Mesothelial cell of epicardium (in vitro differentiated cells): Measurements from ENCODE around the gene NAA15. TPM values are rescaled to one million over a fixed set of nuclear protein-coding genes. Genes with fewer than 3 reads are reported as not detected.

ENCODE experiments used
- DNase-seq, 2 experiments: peaks; one replicate each; pipeline ENCODE4 v3.0.0; 2021; ENCODE audit warnings: low spot score in 2 of 2; ENCODE audit not compliant: unreplicated experiment in 2 of 2
- H3K27ac Mint-ChIP-seq: 2 replicates; pipeline ENCODE4 v1.8.0; 2021; ENCODE audit warnings: mixed read lengths
- H3K27me3 Mint-ChIP-seq: 2 replicates; pipeline ENCODE4 v1.8.0; 2021; ENCODE audit warnings: low read depth, mixed read lengths
- H3K36me3 Mint-ChIP-seq: 2 replicates; pipeline ENCODE4 v1.8.0; 2021; ENCODE audit warnings: mixed read lengths
- H3K4me1 Mint-ChIP-seq: 2 replicates; pipeline ENCODE4 v1.8.0; 2021; ENCODE audit warnings: mixed read lengths
- H3K4me3 Mint-ChIP-seq: 2 replicates; pipeline ENCODE4 v1.8.0; 2021; ENCODE audit warnings: mild to moderate bottlenecking, moderate library complexity, mixed read lengths
- H3K9me3 Mint-ChIP-seq: 2 replicates; pipeline ENCODE4 v1.8.0; 2021; ENCODE audit warnings: mixed read lengths
- total RNA-seq: library from RNA; stranded (reverse); gene quantifications from 3 replicates; pipeline ENCODE4 v1.2.1, GENCODE V29; 2021
- TF ChIP-seq, protein P1 (sequence below): fragments of 200-600 bp; sonication (generic); IDR thresholded peaks from one replicate; pipeline ENCODE4 v1.5.0; 2021; ENCODE audit warnings: antibody characterized with exemption; ENCODE audit not compliant: unreplicated experiment

The NAA15 gene
- total RNA-seq, 1 donor from 2014 or later, result 58.5 TPM

DNA sequence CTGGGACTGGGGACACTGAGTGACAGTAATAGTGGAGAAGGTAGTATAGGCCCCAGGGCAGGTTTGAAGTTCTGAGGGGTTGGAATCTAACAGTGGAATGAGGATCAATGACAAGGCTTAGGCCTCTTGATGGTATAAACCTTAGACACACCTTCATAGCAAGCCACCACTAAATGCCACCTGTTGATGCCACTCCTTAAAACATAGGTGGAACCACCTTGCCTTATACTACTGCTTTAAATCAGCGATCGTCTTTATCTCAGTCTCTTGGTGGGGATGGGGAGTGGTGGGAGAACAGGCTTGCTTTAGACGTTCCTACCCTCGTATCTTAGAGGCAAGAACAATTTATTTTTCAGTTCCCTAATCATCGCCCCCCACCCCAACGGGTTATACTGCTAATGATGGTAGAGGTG lies 153.8 kb downstream of the NAA15 start:
- Mint-ChIP-seq H3K27me3 (no peaks in the 10 kb centered on the region), H3K27ac (peak overlapping the region; percentile 93), H3K4me1 (peaks cover 69% of the 10 kb centered on the region), H3K9me3 (peaks cover 2% of the 10 kb centered on the region), H3K36me3 (peaks cover 6% of the 10 kb centered on the region), H3K4me3 (peak overlapping the region; percentile 93)
- no peak for DNase-seq
- TF ChIP-seq, protein P1, sequence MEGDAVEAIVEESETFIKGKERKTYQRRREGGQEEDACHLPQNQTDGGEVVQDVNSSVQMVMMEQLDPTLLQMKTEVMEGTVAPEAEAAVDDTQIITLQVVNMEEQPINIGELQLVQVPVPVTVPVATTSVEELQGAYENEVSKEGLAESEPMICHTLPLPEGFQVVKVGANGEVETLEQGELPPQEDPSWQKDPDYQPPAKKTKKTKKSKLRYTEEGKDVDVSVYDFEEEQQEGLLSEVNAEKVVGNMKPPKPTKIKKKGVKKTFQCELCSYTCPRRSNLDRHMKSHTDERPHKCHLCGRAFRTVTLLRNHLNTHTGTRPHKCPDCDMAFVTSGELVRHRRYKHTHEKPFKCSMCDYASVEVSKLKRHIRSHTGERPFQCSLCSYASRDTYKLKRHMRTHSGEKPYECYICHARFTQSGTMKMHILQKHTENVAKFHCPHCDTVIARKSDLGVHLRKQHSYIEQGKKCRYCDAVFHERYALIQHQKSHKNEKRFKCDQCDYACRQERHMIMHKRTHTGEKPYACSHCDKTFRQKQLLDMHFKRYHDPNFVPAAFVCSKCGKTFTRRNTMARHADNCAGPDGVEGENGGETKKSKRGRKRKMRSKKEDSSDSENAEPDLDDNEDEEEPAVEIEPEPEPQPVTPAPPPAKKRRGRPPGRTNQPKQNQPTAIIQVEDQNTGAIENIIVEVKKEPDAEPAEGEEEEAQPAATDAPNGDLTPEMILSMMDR, result no peak

DNA sequence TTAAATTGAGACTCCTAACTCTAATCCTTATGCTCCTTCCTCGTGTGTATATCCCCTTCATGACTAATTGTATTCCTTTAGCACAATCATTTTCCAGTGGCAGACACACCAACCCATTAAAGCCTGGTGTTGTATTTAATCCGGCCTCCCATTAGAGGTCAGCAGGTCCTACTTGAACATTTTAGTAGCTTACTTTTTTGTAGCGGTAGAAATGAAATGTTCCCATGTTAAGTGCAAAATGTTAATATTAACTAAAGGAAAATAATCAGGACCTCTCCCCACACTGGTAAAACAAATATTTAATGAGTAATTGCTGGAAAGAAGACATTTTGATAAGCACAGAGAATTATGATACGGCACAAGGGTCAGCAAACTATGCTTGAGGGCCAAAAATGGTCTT lies 156.0 kb downstream of the NAA15 start:
- Mint-ChIP-seq H3K4me3 (no peak overlapping the region), H3K36me3 (no peaks in the 10 kb centered on the region), H3K4me1 (peaks cover 62% of the 10 kb centered on the region), H3K9me3 (no peaks in the 10 kb centered on the region), H3K27me3 (no peaks in the 10 kb centered on the region), H3K27ac (peak overlapping the region; percentile 35)
- no peak for DNase-seq
- TF ChIP-seq, protein P1, result no peak

DNA sequence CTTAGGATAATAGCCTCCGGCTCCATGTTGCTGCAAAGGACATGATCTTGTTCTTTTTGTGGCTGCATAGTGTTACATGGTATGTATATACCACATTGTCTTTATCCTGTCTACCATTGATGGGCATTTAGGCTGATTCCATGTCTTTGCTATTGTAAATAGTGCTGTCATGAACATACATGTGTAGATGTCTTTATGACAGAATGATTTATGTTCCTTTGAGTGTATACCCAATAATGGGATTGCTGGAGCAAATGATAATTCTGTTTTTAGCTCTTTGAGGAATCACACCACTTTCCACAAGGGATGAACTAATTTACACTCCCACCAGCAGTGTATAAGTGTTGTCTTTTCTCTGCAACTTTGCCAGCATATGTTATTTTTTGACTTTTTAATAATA lies 157.2 kb downstream of the NAA15 start:
- Mint-ChIP-seq H3K36me3 (peaks cover 1% of the 10 kb centered on the region), H3K27me3 (no peaks in the 10 kb centered on the region), H3K4me1 (peaks cover 56% of the 10 kb centered on the region), H3K27ac (peak overlapping the region; percentile 60), H3K9me3 (no peaks in the 10 kb centered on the region), H3K4me3 (no peak overlapping the region)
- DNase-seq, result no peak
- TF ChIP-seq, protein P1, result no peak

DNA sequence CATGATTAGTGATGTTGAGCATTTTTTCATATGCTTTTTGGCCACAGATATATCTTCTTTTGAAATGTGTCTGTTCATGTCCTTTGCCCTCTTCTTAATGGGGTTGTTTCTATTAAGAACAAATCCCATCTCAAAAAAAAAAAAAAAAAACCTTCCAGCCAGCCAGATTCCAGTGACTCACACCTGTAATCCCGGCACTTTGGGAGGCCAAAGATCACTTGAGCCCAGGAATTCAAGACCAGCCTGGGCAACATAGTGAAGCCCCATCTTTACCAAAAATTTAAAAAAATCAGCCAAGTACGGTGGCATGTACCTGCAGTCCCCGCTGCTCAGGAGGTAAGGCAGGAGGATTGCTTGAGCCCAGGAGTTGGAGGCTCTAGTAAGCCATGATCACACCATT lies 157.7 kb downstream of the NAA15 start:
- no peak overlapping the region for H3K27ac Mint-ChIP-seq
- TF ChIP-seq, protein P1, result no peak
- no peaks in the 10 kb centered on the region for H3K9me3 Mint-ChIP-seq
- H3K4me1 Mint-ChIP-seq, result peaks cover 56% of the 10 kb centered on the region
- no peak overlapping the region for H3K4me3 Mint-ChIP-seq
- no peak for DNase-seq
- H3K36me3 Mint-ChIP-seq, result peaks cover 6% of the 10 kb centered on the region
- H3K27me3 Mint-ChIP-seq, result no peaks in the 10 kb centered on the region

DNA sequence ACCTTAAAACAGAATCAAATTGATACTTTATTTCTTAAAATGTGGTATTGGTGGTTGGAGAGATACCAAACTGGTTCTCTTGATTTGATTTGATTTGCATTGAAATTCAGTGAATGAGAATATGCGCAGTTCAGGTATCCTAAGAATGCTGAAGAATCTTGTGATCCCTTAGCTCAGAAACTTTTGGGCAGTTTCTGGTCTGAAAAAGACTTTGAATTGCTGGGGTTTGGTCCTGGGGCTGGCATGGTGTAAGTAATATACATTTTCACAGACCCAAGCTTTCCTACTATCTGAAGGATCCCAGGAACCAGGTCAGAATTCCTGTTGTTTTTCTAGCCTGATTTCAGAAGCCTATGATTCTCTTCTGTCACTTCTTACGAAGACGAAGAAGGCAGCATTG lies 159.3 kb downstream of the NAA15 start:
- TF ChIP-seq, protein P1, result no peak
- H3K27ac Mint-ChIP-seq, result peak overlapping the region; percentile 40
- peaks cover 7% of the 10 kb centered on the region for H3K36me3 Mint-ChIP-seq
- H3K4me3 Mint-ChIP-seq, result no peak overlapping the region
- H3K4me1 Mint-ChIP-seq, result peaks cover 42% of the 10 kb centered on the region
- H3K9me3 Mint-ChIP-seq, result no peaks in the 10 kb centered on the region
- H3K27me3 Mint-ChIP-seq, result no peaks in the 10 kb centered on the region
- DNase-seq, result no peak
